Measurements from ENCODE around the gene MEGF6. TPM values are rescaled to one million over a fixed set of nuclear protein-coding genes. Genes with fewer than 3 reads are reported as not detected.

MEGF6 gene
- total and polyA plus RNA-seq, 2 donors (not counting 3 experiments of a cell fraction or from before 2014, with no cell fraction given), result 22.5 to 63.7 TPM

GRCh38 chr1:3595949-3596348 is 15.4 kb downstream of the MEGF6 start:
- Histone ChIP-seq H3K79me2 (ENCODE audit: control insufficient read depth, insufficient read depth, low read length) (no peaks in the 10 kb centered on the region), H3K4me3 (replicated peaks in 1 of 3; ENCODE audit: insufficient read depth in 1 of 3, low read depth in 1 of 3, low read length in 3 of 3) (no peak overlapping the region), H3K4me2 (ENCODE audit: insufficient read depth, low read length) (no peak overlapping the region), H3K9ac (replicated peaks; ENCODE audit: extremely low read depth, insufficient read depth, low read length) (no peak overlapping the region), H4K20me1 (replicated peaks; ENCODE audit: control insufficient read depth, extremely low read depth, insufficient read depth, low read length) (no peaks in the 10 kb centered on the region), H2AFZ (ENCODE audit: low read depth, low read length) (no peak overlapping the region), H3K27me3 (ENCODE audit: control insufficient read depth in 2 of 2, insufficient read depth in 2 of 2, low read length in 2 of 2) (no peaks in the 10 kb centered on the region), H3K4me1 (ENCODE audit: control insufficient read depth, extremely low read depth, insufficient read depth, low read length) (peaks cover 12% of the 10 kb centered on the region), H3K9me3 (replicated peaks; ENCODE audit: control insufficient read depth, insufficient read depth, low read length) (no peaks in the 10 kb centered on the region), H3K27ac (ENCODE audit: insufficient read depth, low read depth, low read length) (no peak overlapping the region), H3K36me3 (ENCODE audit: control insufficient read depth in 2 of 2, extremely low read depth in 1 of 2, insufficient read depth in 2 of 2, low read length in 2 of 2) (no peaks in the 10 kb centered on the region), H3K9me1 (replicated peaks; ENCODE audit: control insufficient read depth, extremely low read depth, insufficient read depth, low read length) (no peaks in the 10 kb centered on the region)
- TF ChIP-seq MYC (IDR thresholded peaks at IDR 0.05; ENCODE audit: low read depth, low read length) (no peak), MAX (IDR thresholded peaks at IDR 0.05; ENCODE audit: insufficient read depth, insufficient read length) (no peak), POLR2AphosphoS5 (IDR thresholded peaks at IDR 0.05; ENCODE audit: insufficient read depth, low read depth, low read length) (no peak)
- FAIRE-seq (no peak), DNase-seq (ENCODE audit: low read depth, low spot score) (no peak)
- ChIA-PET POLR2A (no interaction called here), CTCF (no interaction called here)
- intact Hi-C loops (cut with micrococcal nuclease) (no loop called here), dilution Hi-C loops (cut with MboI; ENCODE audit: extremely low pct_ligation_motif_present, low sequenced_read_pairs) (no loop called here)
- no TSS peak for BruUV-seq (replicated peaks)

DNA sequence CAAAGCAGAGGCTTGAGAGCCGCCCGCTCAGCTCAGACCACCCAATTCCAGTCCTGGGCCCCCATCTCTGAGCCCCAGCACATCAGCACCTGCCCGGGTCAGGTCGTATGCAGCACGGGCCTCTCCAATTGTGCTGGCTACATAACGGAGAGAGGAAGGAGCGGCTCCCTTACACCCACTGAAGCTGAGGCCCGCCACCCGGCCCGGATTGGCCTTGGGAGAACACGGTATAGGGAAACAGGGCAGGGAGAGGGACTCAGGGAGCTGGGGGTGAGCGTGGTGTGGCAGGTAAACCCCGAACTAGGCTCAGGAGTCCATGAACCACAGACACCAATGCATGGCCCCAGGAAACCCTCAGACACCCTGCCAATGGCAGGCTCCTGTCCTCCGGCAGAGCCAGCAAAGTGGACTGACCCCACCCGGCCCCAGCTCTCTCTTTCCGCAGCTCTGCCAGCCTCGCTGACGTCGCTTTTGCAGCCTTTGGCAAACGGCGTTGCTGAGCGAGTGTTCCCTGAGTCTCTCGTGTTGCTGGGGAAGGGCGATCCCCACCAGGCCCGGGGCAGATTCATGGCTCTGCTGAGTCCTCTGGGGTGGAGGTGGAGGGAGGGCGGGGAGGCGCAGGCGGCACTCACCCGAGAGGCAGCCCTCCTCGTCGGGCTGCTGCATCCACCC is 16.5 kb downstream of the MEGF6 start:
- Histone ChIP-seq H3K36me3 (ENCODE audit: control insufficient read depth in 2 of 2, extremely low read depth in 1 of 2, insufficient read depth in 2 of 2, low read length in 2 of 2) (no peaks in the 10 kb centered on the region), H3K4me2 (ENCODE audit: insufficient read depth, low read length) (no peak overlapping the region), H3K4me1 (ENCODE audit: control insufficient read depth, extremely low read depth, insufficient read depth, low read length) (peaks cover 23% of the 10 kb centered on the region), H2AFZ (ENCODE audit: low read depth, low read length) (no peak overlapping the region), H3K9ac (replicated peaks; ENCODE audit: extremely low read depth, insufficient read depth, low read length) (no peak overlapping the region), H3K27me3 (ENCODE audit: control insufficient read depth in 2 of 2, insufficient read depth in 2 of 2, low read length in 2 of 2) (no peaks in the 10 kb centered on the region), H4K20me1 (replicated peaks; ENCODE audit: control insufficient read depth, extremely low read depth, insufficient read depth, low read length) (no peaks in the 10 kb centered on the region), H3K4me3 (replicated peaks in 1 of 3; ENCODE audit: insufficient read depth in 1 of 3, low read depth in 1 of 3, low read length in 3 of 3) (no peak overlapping the region), H3K9me3 (replicated peaks; ENCODE audit: control insufficient read depth, insufficient read depth, low read length) (no peaks in the 10 kb centered on the region), H3K27ac (ENCODE audit: insufficient read depth, low read depth, low read length) (no peak overlapping the region), H3K9me1 (replicated peaks; ENCODE audit: control insufficient read depth, extremely low read depth, insufficient read depth, low read length) (no peaks in the 10 kb centered on the region), H3K79me2 (ENCODE audit: control insufficient read depth, insufficient read depth, low read length) (no peaks in the 10 kb centered on the region)
- POLR2A ChIA-PET, result no interaction called here
- dilution Hi-C loops (cut with MboI; ENCODE audit: extremely low pct_ligation_motif_present, low sequenced_read_pairs) (no loop called here), intact Hi-C loops (cut with micrococcal nuclease) (no loop called here)
- FAIRE-seq, result no peak
- no TSS peak for BruUV-seq (replicated peaks)
- DNase-seq (ENCODE audit: low read depth, low spot score), result no peak
- CTCF ChIA-PET, result interaction anchor here (1.5 to 1.9 kb wide), 2 partner anchors 24 to 104 kb away, joined by 3 to 10 read pairs; no protein-coding TSS in a partner anchor
- no peak for TF ChIP-seq MAX (IDR thresholded peaks at IDR 0.05; ENCODE audit: insufficient read depth, insufficient read length)
- TF ChIP-seq JUN (IDR thresholded peaks at IDR 0.05; ENCODE audit: borderline replicate concordance, insufficient read depth, insufficient read length, low read depth), result no peak
- TF ChIP-seq FOS (IDR thresholded peaks at IDR 0.05; ENCODE audit: borderline replicate concordance, insufficient read depth, low read length), result no peak
- no peak for TF ChIP-seq POLR2A (IDR thresholded peaks at IDR 0.05; ENCODE audit: low read depth, low read length)
- no peak for TF ChIP-seq POLR2AphosphoS5 (IDR thresholded peaks at IDR 0.05; ENCODE audit: insufficient read depth, low read depth, low read length)
- TF ChIP-seq GATA2 (IDR thresholded peaks at IDR 0.05; ENCODE audit: insufficient read depth, insufficient read length, low read depth, low read length), result no peak
- TF ChIP-seq, protein P1, sequence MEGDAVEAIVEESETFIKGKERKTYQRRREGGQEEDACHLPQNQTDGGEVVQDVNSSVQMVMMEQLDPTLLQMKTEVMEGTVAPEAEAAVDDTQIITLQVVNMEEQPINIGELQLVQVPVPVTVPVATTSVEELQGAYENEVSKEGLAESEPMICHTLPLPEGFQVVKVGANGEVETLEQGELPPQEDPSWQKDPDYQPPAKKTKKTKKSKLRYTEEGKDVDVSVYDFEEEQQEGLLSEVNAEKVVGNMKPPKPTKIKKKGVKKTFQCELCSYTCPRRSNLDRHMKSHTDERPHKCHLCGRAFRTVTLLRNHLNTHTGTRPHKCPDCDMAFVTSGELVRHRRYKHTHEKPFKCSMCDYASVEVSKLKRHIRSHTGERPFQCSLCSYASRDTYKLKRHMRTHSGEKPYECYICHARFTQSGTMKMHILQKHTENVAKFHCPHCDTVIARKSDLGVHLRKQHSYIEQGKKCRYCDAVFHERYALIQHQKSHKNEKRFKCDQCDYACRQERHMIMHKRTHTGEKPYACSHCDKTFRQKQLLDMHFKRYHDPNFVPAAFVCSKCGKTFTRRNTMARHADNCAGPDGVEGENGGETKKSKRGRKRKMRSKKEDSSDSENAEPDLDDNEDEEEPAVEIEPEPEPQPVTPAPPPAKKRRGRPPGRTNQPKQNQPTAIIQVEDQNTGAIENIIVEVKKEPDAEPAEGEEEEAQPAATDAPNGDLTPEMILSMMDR (IDR thresholded peaks at IDR 0.05; ENCODE audit: extremely low read depth in 1 of 2, insufficient read depth in 1 of 2, low read depth in 1 of 2, low read length in 2 of 2), result no peak
- TF ChIP-seq EZH2 (IDR thresholded peaks at IDR 0.05; ENCODE audit: borderline replicate concordance, low read depth, low read length, severe bottlenecking), result no peak
- TF ChIP-seq MYC (IDR thresholded peaks at IDR 0.05; ENCODE audit: low read depth, low read length), result no peak

Measured in endothelial cell of umbilical vein (primary cell).